NAMALWA (cell line): ENCODE data around the gene CEMP1.
"Not testable (repeated sequence)": the region's sequence is repeated elsewhere in the genome, so short reads cannot be mapped to it uniquely, and the experiment has no call there.

ENCODE experiments used
- DNase-seq: peaks from one replicate; pipeline ENCODE4 v3.0.0-alpha.2; 2015; ENCODE audit warnings: low spot score

Gene CEMP1

DNA sequence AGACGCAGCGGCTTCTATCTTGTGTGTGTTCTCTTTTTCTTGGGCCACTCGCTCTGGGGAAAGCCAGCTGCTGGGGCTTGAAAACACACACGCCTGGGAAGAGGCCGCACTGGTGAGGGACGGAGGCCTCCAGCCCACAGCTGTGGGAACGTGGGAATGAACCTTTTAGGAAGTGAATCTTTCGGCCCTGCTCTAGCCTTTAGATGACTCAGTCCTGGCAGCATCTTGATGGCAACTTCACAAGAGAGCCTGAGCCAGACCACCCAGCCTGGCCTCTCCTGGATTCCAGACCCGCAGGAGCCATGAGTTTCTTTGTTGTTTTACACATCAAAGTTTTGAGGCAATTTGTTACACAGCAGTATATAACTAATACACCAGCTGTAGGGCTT, 4.4 kb upstream of the CEMP1 start:
- peak; percentile 5 for DNase-seq

DNA sequence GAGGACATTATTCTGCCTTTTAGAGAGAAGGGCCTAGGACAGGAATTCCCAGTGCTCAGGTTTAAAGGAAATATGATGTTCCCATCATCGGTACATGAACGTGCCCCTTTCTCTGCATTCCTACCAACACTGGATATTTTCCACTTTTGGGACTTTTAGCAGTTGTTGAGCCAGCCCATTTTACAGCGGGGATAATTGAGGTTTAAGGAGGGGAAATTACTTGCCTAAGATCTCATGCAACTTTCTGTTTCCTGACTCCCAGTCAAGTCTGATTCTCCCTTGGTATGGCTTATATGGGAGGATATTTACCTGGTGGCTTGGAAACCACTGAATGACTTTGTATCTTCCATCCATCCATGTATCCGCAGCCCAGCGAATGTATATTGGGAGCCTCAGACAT, 3.1 kb upstream of the CEMP1 start:
- peak; percentile 2 for DNase-seq

DNA sequence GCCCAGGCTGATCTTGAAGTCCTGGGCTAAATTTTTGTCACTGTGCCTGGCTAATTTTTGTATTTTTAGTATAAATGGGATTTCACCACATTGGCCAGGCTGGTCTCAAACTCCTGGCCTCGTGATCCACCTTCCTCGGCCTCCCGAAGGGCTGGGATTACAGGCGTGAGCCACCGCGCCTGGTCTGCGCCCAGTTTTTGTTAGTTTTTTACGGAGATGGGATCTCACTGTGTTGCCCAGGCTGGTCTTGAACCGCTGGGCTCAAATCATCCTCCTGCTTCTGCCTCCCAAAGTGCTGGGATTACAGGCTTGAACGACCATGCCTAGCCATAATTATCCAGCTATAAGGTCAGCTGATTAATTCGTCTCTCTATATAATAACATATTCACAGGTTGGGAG, 2.7 kb upstream of the CEMP1 start:
- DNase-seq, result no peak

DNA sequence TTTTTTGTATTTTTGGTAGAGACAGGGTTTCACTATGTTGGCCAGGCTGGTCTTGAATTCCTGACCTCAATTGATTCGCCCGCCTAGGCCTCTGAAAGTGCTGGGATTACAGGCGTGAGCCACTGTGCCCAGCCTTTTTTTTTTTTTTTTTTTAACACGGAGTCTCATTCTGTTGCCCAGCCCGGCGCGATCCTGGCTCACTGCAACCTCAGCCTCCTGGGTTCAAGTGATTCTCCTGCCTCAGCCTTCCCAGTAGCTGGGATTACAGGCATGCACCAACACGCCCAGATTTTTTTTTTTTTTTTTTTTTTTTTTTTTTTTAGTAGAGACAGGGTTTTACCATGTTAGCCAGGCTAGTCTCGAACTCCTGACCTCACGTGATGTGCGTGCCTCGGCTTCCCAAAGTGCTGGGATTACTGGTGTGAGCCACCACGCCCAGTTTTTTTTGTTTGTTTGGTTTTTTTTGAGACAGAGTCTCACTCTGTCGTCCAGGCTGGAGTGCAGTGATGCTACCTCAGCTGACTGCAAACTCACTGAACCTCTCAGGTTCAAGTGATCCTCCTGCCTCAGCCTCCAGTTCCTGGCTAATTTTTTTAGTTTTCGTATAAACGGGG, 2.0 kb upstream of the CEMP1 start:
- not testable (repeated sequence) for DNase-seq

DNA sequence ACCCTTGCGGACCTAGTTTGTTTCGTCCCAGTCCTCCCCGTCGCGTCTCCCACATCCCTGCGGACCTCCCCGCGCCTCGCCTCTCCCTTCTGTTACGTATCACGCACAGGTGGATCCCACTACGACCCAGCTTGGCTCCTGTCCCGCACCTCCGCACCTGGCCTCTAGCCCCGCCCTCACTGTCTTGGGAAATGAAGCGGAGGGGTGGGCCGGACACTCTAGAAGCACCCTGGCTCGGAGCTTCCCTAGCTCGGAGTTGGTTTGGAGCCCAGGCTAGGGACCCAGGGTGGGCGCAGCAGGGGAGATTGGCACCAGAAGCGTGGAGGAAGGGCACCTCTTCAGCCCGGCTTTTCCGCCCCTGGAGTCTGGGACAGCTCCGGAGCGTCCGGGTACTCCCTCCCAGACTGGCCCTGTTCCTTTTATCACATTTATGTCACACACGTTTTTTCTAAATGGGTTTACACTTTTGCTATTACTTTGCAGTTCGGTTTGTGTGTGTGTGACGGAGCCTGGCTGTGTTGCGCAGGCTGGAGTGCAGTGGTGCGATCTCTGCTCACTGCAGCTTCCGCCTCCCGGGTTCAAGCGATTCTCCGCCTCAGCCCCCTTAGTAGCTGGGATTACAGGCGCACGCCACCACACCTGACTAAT, 1.4 kb upstream of the CEMP1 start:
- DNase-seq, result peak; percentile 86

DNA sequence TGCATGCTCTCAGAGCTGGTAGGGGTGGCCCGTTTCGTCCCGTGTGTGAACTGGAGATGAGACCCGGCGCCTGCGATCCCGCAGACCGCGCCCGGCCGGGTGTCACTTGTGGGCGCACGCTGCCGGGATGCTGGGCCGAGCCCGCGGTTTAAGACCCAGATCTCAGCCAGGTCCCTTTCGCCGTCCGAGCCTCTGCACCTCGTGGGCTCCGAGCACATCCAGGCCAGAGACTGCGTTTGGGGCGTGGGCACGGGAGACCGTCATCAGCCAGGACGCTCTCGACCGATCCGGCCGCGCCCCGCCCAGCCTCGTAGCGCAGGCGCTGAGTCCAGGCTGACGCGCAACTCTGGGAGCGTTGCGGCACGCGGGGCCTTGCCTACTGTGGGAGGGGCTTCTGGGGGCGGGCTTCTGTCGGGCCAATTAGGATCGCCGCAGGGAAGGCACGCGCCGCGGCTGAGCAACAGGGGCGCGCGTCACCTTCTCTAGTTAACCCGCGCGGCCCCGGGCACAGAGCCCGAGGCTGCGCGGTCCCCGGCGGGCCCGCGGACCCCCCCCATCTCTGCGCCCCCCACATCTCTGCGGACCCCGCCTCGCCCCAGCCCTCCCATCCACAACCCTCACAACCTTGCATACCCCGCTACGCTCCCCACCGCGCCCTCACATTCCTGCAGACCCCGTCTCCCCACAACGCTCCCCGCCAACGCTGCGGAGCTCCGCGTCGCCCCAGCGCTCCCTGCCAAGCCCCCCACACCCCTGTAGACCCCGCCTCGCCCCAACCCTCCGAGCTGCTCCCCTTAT, 687 bp upstream of the CEMP1 start:
- DNase-seq, result peak; percentile 97

DNA sequence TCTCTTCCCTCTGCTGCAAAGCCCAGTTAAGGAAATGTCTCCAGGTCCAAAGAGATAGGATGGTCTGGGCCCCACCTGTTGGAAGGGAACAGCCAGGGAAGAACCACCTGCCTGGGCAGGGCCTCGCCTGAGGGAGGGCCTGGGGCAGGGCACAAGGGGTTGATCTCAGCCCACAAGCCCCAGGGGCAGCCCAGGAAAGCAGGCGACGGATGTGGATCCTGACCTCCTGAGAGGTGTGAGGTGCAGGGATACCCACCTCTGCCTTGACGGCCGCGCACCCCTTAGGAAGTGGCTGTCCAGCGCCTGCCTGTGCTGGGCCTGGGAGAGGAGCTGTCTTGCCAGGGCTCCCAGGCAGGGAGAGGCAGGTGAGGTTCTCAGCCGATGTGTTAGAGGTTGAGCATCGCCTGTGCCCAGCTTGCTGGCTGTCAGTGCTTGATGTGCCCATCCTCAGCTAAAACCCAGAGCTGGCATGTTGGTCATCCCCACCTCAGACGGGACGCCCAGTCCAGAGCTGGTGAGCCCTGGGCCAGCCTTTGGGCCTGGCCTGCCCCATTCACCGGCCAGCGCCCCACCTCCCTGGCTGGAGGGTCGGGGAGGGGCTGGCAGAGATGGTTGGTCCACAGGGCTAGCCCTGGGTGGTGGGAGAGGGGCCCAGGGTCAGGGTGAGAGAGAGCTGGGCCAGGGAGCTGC, 434 bp downstream of the CEMP1 start:
- DNase-seq, result no peak

DNA sequence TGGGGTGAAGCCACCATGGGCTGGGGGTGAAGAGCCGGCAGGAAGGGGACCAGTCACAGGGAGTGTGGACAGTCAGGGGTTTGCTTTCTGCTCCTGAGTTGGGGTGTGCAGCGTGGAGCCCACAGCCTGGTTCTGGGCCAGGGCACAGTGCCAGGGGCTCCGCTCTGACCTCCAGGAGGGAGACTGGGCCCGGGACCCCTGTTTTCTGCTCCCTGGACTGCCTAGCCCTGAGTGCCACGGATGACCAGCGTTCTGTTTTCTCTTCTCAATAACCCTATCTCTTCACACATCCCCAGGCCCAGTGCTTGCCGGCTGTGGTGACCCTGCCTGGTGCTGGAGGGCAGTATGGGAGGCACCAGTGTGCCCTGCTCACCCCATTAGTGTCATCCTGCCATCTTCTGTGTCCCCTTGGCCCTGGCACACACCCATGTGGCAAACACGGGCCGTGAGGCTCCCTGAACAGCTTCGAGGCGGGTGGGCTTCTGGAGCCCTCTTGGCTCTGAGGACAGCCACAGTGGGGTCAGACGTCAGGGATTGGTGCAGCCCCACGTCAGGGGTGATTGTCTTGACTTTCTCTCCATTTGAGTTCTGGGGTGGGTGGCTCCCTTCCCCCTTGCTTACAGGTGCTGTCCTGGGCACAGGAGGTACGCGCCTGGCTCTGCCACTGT, 1.1 kb downstream of the CEMP1 start:
- DNase-seq, result no peak

DNA sequence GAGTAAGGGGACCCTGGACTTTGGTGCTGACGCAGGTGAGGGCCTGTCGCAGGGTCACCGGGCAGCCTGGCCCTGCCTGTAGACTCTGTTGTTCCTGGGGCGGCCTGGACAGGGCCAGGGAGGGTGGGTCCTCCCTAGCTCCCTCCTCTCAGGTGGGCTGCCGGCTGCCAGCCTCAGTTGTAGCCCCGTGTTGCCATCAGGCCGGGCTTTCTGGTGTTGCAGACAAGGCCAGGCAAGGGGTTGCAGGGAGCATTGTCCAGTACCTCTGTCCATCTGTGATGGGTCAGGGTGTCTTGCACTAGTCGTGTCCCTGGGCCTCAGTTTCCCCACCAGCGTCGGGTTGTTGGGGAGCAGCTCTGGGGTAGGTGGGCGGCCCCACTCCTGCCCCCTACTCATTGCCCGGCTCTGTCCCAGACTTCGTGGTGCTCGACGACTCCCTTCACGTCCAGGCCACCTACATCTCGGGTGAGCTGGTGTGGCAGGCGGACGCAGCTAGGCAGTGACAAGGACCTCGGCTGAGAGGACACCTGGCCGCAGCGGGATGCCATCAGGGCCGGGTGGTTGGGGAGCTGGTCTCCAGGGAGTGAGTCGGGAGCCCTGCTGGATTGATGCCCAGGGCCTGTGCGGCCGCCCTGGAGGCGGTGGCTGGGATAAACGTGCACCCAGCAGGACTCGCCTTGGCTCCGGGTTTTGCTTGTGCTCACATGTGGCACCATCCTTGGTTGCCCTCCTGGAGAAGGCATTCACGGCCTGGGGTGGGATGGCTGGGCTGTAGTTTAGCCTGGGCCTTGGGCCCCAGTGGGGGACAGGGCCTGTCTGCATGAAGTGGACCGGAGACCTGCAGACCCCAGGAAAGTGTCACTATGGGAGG, 1.9 kb downstream of the CEMP1 start:
- DNase-seq, result no peak

DNA sequence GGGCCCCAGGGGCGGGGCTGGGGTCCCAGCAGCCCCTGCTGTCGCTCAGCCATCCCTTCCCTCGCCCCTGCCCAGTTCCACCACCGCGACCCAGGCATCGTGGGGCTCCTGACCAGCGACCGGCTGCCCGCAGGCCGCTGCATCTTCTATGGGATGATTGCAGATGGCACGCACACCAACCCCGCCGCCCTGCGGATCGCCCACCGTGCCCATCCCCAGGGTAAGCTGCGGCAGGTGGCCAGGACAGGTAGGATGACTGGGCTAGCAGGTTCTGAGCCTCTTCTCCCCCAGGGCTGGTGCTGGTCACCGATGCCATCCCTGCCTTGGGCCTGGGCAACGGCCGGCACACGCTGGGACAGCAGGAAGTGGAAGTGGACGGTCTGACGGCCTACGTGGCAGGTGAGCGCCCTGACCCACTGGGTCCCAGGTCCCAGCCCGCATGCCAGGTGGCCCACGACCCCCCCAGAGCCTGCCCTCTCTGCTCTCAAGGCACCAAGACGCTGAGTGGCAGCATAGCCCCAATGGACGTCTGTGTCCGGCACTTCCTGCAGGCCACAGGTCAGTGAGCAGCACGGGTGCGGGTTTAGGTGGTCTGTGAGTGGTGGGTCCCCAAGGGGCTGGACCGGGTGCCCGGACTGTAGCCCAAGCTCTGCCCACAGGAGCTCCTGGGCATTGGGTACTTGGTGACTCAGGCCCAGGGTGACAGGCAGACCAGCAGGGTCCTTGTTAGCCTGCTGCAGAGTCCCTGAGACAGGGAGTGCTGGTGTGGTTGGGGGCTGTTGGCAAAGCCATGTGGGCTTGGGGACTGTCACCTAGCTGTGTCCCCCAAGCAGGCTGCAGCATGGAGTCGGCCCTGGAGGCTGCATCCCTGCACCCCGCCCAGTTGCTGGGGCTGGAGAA, 2.8 kb downstream of the CEMP1 start:
- no peak for DNase-seq

DNA sequence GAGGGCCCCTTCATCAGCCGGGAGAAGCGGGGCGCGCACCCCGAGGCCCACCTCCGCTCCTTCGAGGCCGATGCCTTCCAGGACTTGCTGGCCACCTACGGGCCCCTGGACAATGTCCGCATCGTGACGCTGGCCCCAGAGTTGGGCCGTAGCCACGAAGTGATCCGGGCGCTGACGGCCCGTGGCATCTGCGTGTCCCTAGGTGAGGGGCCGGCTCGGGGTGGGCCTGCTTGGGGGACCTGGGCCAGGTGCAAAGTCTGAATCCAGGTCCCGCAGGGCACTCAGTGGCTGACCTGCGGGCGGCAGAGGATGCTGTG, 3.5 kb downstream of the CEMP1 start:
- no peak for DNase-seq

DNA sequence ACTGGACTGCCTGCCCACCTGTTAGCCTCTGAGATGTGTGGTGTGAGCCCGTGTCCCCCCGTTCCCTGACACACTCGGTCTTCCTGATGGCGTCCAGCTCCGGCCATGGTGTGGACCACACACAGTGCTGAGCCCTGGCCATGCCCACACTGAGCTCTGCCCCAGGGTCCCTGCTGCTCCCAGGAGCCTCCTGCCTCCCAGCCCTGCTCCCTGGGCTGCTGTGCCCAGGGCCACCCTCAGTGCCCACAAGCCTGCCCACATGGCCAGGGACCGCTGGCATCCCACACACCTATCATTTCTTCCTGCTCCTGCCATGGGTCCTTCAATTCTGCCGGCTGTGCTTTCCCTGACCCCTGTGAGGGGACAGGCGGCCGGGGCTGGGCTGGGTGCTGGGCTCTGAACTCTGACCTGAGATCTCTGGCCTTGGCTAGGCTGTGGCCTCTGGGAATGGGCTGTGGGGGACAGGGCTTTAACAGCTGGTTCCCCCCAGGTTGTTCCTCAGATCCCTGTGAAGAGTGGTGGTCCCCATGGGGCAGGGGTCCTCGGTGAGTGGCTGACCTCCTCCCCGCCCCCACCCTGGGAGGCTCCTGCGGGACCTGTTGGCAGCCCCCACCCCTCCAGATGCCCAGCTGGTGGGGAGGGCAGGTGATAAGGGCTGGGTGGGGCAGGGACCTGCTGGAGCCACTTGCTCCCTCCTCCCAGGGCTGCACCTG, 4.0 kb downstream of the CEMP1 start:
- no peak for DNase-seq

DNA sequence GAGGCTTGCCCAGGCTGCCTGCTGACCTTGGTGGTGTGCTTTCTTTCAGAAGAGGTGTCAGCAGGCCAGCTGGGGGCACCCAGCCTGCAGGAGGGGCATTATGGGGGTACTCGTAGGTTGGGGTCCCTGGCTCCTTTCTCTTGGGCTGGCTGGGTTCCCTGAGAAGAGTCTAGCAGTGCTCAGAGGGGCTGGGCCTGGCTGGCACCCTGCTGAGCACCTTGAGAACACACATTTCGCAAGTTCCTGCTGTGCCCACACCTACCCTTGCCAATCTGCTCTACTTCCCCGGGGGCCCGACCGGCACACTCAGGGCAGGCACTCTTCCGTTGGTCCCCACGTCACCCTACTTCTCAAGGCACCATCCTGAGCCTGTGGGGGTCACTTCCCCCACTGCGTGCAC, 5.1 kb downstream of the CEMP1 start:
- no peak for DNase-seq

DNA sequence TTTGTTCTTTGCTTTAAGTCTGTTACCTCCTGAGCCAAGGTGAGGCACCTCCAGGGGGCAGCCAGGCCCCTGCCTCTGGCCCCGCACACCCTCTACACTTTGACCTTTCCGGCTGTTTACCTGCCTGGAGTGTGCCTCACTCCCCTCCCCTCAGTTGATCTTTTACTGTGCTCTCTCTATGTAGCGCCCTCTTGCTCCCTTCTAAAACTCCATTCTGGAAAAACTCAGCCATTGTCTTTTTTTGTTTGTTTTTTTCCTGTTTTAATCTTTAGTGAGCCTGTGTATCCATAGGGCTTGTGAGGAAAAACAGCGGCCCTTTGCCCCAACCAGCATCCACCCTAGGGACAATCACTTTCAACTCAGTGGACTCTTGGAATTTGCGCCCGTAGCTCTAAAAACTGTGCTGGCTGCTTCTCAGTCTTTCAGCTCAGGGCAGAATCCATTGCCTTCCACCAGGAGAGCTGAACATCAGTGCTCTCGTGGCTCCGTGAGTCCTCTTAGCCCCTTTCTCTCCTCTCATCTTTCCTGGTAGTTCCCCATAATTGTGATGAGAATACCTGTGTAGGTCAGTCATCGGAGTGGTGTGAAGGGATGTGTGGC, 6.8 kb downstream of the CEMP1 start:
- DNase-seq, result no peak

DNA sequence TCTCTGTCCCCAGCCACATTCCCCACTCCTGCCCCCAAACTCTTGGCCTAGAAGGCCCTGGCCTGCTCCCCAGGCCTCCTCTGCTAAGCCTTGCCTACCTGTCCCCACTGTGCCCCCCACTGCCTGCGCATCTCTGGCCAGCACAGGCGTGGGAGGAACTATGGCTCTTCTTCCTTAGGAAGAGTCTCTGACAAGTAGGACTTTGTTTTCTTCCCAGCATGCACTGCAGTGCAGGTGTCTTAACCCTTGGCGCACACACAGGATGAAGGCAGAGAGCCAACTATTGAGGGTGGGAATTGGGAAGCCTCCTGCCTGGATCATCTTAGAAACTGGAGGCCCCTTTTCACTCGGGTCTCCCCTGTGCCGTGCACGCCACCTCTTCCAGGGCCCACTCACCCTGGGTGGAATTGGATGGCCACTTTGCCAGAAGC, 7.4 kb downstream of the CEMP1 start:
- no peak for DNase-seq

DNA sequence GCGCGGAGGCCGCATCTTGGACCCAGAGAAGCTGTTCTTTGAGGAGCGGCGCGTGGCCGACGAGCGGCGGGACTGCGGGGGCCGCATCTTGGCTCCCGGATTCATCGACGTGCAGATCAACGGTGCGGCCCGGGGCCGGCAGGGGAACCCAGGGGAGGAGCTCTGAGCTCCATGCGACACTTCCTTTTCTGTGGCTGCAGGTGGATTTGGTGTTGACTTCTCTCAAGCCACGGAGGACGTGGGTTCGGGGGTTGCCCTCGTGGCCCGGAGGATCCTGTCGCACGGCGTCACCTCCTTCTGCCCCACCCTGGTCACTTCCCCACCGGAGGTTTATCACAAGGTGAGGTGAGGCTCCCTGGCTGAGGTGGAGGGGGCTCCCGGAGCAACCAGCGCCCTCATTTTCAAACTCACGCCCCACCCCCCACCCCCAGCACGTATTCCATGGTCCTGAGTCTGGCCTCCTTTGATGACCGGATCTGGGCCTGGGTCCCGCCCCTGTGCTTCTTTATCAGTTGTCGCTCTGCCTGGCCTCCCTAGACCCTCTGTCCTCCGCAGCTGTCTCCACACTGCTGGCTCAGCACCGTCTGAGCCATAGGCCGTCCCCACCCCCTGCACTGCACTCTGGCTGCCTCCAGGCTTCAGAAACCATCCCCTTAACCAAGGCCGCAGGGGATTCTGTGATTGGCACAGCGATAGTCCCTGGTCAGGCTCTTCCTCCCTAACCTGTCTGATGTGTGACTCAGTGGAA, 10.2 kb downstream of the CEMP1 start:
- peak; percentile 83 for DNase-seq

DNA sequence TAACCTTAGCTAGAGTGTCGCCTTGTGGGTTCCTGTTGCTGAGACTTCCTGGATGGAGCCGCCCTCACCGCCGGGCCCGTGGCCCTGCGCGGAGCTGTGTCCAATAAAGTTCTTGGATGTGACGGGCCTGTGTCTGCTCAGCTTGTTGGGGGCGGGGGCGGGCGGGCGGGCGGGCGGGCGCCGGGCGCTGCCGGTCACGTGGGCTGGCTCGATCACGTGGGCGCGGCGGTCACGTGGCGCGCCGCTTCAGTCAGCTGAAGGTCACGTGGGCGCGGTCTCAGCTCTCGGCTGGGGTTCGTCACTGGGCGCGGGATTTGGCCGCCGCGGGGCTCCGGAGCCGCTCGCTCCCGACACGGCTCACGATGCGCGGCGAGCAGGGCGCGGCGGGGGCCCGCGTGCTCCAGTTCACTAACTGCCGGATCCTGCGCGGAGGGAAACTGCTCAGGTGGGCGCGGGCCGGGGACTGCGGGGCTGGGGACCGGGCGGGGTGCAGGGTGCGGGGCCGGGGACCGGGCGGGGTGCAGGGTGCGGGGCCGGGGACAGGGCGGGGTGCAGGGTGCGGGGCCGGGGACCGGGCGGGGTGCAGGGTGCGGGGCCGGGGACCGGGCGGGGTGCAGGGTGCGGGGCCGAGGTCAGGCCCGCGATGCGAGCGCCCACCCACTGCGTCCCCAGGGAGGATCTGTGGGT, 11.0 kb downstream of the CEMP1 start, which contains the start of gene AMDHD2:
AMDHD2 (plus strand) TSS at position 275 of the 687 bp plus-strand sequence; CDS start at position 363, 88 bp downstream.
- DNase-seq, result peak; percentile 87

DNA sequence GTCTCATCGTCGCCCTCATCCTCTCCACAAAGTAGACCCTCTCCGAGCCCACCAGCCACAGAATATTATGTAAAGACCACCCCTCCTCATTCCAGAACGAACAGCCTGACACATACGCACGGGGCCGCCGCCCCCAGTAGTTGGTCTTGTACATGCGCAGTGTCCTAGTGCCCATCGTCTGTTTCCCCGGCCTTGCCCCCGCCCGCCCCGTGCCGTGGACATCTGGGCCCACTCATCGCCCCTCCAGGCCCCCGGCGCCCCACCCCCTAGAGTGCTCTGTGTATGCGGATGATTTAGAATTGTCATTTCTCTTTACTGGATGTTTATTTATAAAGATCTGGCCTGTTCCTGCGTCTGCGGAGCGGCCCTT, 11.5 kb downstream of the CEMP1 start:
- DNase-seq, result no peak
